Coronary artery (tissue), 2 donors: ENCODE measurements around the gene ASPRV1.

Experiments
- DNase-seq: peaks from one replicate; pipeline ENCODE4 v3.0.0-alpha.2; 2017; ENCODE audit warnings: low spot score
- H3K27ac ChIP-seq, 2 donors: fragments of 200-600 bp; sonication (generic); one replicate each; pipeline ENCODE4 v1.5.1; 2016 to 2019
- H3K4me3 ChIP-seq: fragments of 200-600 bp; sonication (generic); 2 replicates; pipeline ENCODE4 v1.5.1; 2016; ENCODE audit warnings: mild to moderate bottlenecking, moderate library complexity
- CTCF ChIP-seq: fragments of 200-600 bp; sonication (generic); IDR thresholded peaks from one replicate; pipeline ENCODE4 v1.5.1; 2019; ENCODE audit warnings: antibody characterized with exemption

The ASPRV1 gene

GRCh38 chr2:69918401-69918800 lies 43.0 kb downstream of the ASPRV1 start:
- Histone ChIP-seq H3K27ac (peak overlapping the region; percentile 19 to 66), H3K4me3 (no peak overlapping the region)
- TF ChIP-seq CTCF: no peak
- DNase-seq: no peak

- Histone ChIP-seq H3K27ac (peak overlapping the region; percentile 19 to 66), H3K4me3 (no peak overlapping the region)
- TF ChIP-seq CTCF: no peak
- no peak for DNase-seq
Observed at GRCh38 chr2:69917852-69918251, 43.6 kb downstream of the ASPRV1 start.

GRCh38 chr2:69916106-69916505 lies 45.3 kb downstream of the ASPRV1 start:
- no peak for TF ChIP-seq CTCF
- Histone ChIP-seq H3K27ac (peak overlapping the region in 1 of 2 donors; percentile 83), H3K4me3 (peak overlapping the region; percentile 97)
- no peak for DNase-seq

- no peak for TF ChIP-seq CTCF
Observed at GRCh38 chr2:69914950-69915945, 46.2 kb downstream of the ASPRV1 start, which contains the start of gene MXD1. TSS of gene MXD1 (plus strand) at chr2:69915109. CDS start at chr2:69915331, 222 bp downstream.

GRCh38 chr2:69914164-69914949 lies 47.1 kb downstream of the ASPRV1 start:
- peak overlapping the region; percentile 82 for H3K4me3 ChIP-seq
- H3K27ac ChIP-seq: peak overlapping the region; percentile 92 to 95
- TF ChIP-seq CTCF: no peak
- peak; percentile 100 for DNase-seq

More at GRCh38 chr2:69914950-69915945, 46.2 kb downstream of the ASPRV1 start, which contains the start of gene MXD1:
- DNase-seq: no peak
- peak within 1 kb of the TSS; percentile 95 for H3K27ac ChIP-seq
- peak within 1 kb of the TSS; percentile 97 for H3K4me3 ChIP-seq

- peak; percentile 29 for TF ChIP-seq CTCF
- DNase-seq: no peak
- Histone ChIP-seq H3K4me3 (no peak overlapping the region), H3K27ac (peak overlapping the region in 1 of 2 donors; percentile 31)
Observed at GRCh38 chr2:69911985-69912563, 49.4 kb downstream of the ASPRV1 start.
